ENCODE data around the gene ISYNA1.
A peak's percentile ranks its signal among the peaks of the same experiment; 100 is the strongest.

Gene ISYNA1

DNA sequence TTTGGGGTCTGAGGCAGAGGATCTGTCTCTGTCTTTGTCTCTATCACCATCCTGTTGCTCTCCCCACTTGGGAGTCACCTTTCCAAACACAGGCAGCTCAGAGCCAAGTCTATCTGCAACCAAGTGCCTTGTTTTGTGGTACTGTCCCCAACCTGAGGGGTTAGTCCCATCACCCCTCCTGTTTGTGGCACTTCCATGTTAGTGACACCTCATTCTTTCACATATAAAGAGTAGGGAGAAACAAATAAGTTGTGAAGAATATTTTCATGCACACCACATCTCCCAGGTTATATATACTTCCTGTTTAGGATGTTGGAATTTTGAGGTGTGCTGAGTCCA, 48.2 kb downstream of the ISYNA1 start:
- no peak for DNase-seq

DNA sequence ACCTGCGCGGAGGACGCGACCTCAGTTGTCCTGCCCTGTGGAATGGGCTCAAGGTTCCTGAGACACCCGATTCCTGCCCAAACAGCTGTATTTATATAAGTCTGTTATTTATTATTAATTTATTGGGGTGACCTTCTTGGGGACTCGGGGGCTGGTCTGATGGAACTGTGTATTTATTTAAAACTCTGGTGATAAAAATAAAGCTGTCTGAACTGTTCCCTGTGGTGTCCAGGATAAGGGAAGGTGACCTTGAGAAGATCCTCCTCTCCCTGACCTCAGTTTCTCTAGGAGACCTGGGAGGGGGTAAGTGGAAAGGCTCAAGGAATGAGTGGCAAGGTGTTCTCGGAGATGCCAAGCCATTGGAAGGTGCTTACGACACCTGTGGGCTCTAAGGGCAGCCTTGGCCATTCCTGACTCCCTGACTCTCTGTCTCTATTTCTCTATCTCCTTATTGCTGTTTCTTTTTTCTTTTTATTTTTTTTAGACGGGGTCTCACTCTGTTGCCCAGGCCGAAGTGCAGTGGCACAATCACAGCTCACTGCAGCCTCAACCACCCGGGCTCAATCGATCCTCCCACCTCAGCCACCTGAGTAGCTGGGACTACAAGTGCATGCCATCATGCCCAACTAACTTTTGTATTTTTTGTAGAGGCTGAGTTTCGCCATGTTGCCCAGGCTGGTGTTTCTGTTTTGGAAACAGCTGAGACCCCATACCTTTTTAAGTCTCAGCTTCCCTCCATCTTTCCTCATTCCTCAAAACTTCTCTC, 48.8 kb downstream of the ISYNA1 start:
- DNase-seq: no peak

DNA sequence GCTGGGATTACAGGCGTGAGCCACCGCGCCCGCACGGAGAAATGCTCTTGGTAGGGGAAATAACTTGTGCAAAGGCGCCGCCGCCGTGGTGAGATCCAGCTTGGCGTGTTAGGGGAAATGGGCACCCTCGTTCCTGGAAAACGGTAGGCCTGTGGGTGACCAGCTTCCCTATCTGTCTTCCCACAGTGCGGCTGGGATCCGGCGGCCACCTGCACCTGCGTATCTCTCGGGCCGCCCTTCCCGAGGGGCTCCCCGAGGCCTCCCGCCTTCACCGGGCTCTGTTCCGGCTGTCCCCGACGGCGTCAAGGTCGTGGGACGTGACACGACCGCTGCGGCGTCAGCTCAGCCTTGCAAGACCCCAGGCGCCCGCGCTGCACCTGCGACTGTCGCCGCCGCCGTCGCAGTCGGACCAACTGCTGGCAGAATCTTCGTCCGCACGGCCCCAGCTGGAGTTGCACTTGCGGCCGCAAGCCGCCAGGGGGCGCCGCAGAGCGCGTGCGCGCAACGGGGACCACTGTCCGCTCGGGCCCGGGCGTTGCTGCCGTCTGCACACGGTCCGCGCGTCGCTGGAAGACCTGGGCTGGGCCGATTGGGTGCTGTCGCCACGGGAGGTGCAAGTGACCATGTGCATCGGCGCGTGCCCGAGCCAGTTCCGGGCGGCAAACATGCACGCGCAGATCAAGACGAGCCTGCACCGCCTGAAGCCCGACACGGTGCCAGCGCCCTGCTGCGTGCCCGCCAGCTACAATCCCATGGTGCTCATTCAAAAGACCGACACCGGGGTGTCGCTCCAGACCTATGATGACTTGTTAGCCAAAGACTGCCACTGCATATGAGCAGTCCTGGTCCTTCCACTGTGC, 49.6 kb downstream of the ISYNA1 start:
- peak; percentile 58 for DNase-seq

DNA sequence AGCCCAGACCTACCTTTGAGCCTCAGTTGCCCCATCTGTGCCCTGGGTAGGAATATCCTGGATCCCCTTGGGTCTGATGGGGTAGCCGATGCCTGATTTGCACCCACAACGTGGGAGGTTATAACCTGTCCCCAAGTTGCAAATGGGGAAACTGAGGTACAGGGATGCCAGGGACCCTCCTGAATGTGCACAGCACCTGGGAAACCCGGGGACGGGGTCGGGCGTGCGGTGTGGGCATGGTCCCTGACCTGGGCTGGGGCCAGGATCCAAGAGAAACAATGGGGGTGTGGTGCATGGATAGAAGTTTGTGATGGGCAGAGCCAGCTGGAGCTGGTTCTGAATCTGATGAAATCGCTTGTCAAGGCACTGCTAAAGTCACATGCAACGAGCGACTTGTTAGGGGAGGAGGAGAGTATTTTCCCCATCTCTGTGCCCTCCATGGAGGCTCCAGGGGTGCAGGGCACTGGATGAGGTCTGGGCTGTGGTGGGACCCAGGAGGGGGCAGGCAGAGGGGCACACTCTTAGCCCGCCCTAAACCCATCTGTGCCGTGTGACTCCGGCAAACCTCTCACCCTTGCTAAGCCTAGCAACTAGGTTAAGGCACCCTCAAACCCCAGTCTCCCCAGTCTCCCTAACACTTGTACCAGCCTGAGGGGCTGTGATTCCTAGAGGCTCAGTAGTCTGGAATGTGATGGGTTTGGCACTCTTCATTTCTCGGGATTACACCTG, 51.2 kb downstream of the ISYNA1 start:
- DNase-seq: no peak

DNA sequence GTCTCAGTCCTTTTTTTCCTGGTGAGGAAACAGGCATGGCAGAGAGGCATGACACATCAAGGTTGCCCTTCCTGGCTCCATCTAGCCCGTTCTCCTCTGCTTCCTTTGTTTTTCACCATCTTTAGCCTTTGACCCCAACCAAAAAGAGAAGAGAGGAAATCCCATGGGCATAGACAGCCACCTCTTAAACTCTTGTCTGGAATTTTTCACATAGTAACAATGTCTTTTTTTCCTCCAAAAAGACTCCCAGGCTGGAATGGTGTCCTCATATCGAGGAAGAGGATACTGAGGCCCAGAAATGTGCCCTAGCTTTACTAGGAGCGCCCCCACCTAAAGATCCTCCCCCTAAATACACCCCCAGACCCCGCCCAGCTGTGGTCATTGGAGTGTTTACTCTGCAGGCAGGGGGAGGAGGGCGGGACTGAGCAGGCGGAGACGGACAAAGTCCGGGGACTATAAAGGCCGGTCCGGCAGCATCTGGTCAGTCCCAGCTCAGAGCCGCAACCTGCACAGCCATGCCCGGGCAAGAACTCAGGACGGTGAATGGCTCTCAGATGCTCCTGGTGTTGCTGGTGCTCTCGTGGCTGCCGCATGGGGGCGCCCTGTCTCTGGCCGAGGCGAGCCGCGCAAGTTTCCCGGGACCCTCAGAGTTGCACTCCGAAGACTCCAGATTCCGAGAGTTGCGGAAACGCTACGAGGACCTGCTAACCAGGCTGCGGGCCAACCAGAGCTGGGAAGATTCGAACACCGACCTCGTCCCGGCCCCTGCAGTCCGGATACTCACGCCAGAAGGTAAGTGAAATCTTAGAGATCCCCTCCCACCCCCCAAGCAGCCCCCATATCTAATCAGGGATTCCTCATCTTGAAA, 52.0 kb downstream of the ISYNA1 start, which contains the start of gene GDF15:
TSS of gene GDF15 (plus strand) at position 484 of the 868 bp plus-strand sequence. CDS start at position 516, 32 bp downstream.
- DNase-seq: peak; percentile 21

DNA sequence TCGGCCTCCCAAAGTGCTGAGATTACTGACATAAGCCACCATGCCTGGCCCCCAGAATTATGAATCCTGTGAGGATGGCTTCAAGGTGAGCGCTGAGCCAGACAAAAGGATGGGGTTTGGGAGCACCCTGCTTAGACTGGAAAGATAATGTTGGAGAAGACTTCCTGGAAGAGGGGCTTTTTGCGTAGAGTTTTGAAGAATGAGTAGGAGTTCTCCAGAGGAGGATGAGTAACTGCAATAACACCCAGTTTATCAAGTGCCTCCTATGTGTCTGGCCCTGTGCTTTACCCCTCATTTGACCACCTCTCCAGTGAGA, 52.6 kb downstream of the ISYNA1 start:
- no peak for DNase-seq

DNA sequence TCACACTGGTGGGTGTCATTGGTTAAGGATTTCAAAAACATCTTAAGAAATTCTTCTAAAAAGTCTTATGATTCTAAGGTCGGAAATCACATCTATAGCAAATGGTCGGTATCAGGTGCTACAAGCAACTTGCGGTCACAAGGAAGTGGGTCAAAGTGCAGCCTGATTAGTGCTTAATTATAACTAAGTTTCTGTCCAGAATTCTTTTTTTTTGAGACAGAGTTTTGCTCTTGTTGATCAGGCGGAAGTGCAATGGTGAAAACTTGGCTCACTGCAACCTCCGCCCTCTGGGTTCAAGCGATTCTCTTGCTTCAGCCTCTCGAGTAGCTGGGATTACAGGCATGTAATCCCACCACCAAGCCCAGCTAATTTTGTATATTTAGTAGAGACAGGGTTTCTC, 53.2 kb downstream of the ISYNA1 start:
- DNase-seq: no peak

All from NCI-H1694 (cell line).